HL-60 (cell line): Measurements from ENCODE around the gene PNPLA7.

Experiments
- POLR2AphosphoS5 ChIP-seq: IDR thresholded peaks from 2 replicates; pipeline ENCODE4 v1.6.1; 2012; ENCODE audit warnings: low read depth
- TF ChIP-seq, protein P1 (sequence below): IDR thresholded peaks from one replicate; pipeline ENCODE4 v1.5.1; 2011; ENCODE audit warnings: low read length, control low read depth, inconsistent platforms; ENCODE audit not compliant: insufficient read depth

- TF ChIP-seq, protein P1, sequence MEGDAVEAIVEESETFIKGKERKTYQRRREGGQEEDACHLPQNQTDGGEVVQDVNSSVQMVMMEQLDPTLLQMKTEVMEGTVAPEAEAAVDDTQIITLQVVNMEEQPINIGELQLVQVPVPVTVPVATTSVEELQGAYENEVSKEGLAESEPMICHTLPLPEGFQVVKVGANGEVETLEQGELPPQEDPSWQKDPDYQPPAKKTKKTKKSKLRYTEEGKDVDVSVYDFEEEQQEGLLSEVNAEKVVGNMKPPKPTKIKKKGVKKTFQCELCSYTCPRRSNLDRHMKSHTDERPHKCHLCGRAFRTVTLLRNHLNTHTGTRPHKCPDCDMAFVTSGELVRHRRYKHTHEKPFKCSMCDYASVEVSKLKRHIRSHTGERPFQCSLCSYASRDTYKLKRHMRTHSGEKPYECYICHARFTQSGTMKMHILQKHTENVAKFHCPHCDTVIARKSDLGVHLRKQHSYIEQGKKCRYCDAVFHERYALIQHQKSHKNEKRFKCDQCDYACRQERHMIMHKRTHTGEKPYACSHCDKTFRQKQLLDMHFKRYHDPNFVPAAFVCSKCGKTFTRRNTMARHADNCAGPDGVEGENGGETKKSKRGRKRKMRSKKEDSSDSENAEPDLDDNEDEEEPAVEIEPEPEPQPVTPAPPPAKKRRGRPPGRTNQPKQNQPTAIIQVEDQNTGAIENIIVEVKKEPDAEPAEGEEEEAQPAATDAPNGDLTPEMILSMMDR = no peak
- no peak for TF ChIP-seq POLR2AphosphoS5
Measured at GRCh38 chr9:137530331-137530730, 19.9 kb downstream of the PNPLA7 start.
